Measurements from ENCODE around the gene SOHLH1.

- no peak for TF ChIP-seq POLR2A (IDR thresholded peaks at IDR 0.05; ENCODE audit: borderline replicate concordance, extremely low read depth, insufficient read depth, insufficient read length)
- no peak for TF ChIP-seq YY1 (IDR thresholded peaks at IDR 0.05; ENCODE audit: extremely low read depth, insufficient replicate concordance, low read depth, low read length)
- no peak for TF ChIP-seq CTCF (IDR thresholded peaks at IDR 0.05 in 2 of 3, conservative IDR thresholded peaks at IDR 0.05 in 1 of 3; ENCODE audit: borderline replicate concordance in 1 of 3, insufficient read depth in 1 of 3, low read depth in 2 of 3, low read length in 2 of 3)
- no peak for TF ChIP-seq POLR2AphosphoS5 (IDR thresholded peaks at IDR 0.05; ENCODE audit: low read depth, low read length)
- TF ChIP-seq FOSL1 (IDR thresholded peaks at IDR 0.05; ENCODE audit: low read depth), result no peak
- no peak for TF ChIP-seq SP1 (IDR thresholded peaks at IDR 0.05; ENCODE audit: low read depth)
- TF ChIP-seq REST (IDR thresholded peaks at IDR 0.05; ENCODE audit: low read depth), result no peak
- no peak for TF ChIP-seq SRF (IDR thresholded peaks at IDR 0.05; ENCODE audit: low read depth)
- TF ChIP-seq ZBTB33 (IDR thresholded peaks at IDR 0.05; ENCODE audit: extremely low read depth, insufficient replicate concordance, low read length), result no peak
- no peak for TF ChIP-seq SIN3A (IDR thresholded peaks at IDR 0.05; ENCODE audit: low read depth)
- TF ChIP-seq RAD21 (IDR thresholded peaks at IDR 0.05; ENCODE audit: low read depth), result no peak
- no peak for TF ChIP-seq EZH2 (IDR thresholded peaks at IDR 0.05)
- TF ChIP-seq EGR1 (IDR thresholded peaks at IDR 0.05; ENCODE audit: low read depth), result no peak
These were observed 15.2 kb upstream of the SOHLH1 start for GRCh38 chr9:135714242-135715055.

All from HCT116 (cell line).